H9 (cell line): ENCODE data around the gene ELAC1. TPM values are rescaled to one million over a fixed set of nuclear protein-coding genes. Genes with fewer than 3 reads are reported as not detected.

ENCODE experiments used
- DNase-seq: peaks from one replicate; pipeline ENCODE4 v3.0.0-alpha.2; 2017
- H2AFZ ChIP-seq: one replicate; pipeline ENCODE4 v1.6.1; 2013; ENCODE audit warnings: mild to moderate bottlenecking, low read length, control low read depth, moderate library complexity
- H2AK5ac ChIP-seq: 2 replicates; pipeline ENCODE4 v1.6.1; 2013; ENCODE audit warnings: low read length, control low read depth, mixed read lengths; ENCODE audit not compliant: insufficient read length
- H2BK120ac ChIP-seq: one replicate; pipeline ENCODE4 v1.6.1; 2013; ENCODE audit warnings: low read depth, mild to moderate bottlenecking, low read length, control low read depth, inconsistent platforms; ENCODE audit not compliant: poor library complexity, severe bottlenecking
- H2BK12ac ChIP-seq: 2 replicates; pipeline ENCODE4 v1.6.1; 2013; ENCODE audit warnings: low read length, control low read depth, mixed read lengths, low read depth; ENCODE audit not compliant: insufficient read length
- H2BK15ac ChIP-seq: 2 replicates; pipeline ENCODE4 v1.6.1; 2013; ENCODE audit warnings: low read depth, low read length, control low read depth
- H2BK20ac ChIP-seq: one replicate; pipeline ENCODE4 v1.6.1; 2013; ENCODE audit warnings: low read depth, mild to moderate bottlenecking, low read length, control low read depth, inconsistent platforms; ENCODE audit not compliant: poor library complexity, severe bottlenecking
- H2BK5ac ChIP-seq: 2 replicates; pipeline ENCODE4 v1.6.1; 2013; ENCODE audit warnings: low read length, control low read depth, mixed read lengths; ENCODE audit not compliant: insufficient read length
- H3K14ac ChIP-seq: 2 replicates; pipeline ENCODE4 v1.6.1; 2013; ENCODE audit warnings: low read length, control low read depth; ENCODE audit not compliant: insufficient read depth
- H3K18ac ChIP-seq: 2 replicates; pipeline ENCODE4 v1.6.1; 2013; ENCODE audit warnings: low read depth, mild to moderate bottlenecking, mixed read lengths, low read length, control low read depth; ENCODE audit not compliant: insufficient read length
- H3K23ac ChIP-seq: 2 replicates; pipeline ENCODE4 v1.6.1; 2013; ENCODE audit warnings: low read length, control low read depth, mixed read lengths, low read depth; ENCODE audit not compliant: insufficient read length
- H3K23me2 ChIP-seq: 2 replicates; pipeline ENCODE4 v1.6.1; 2013; ENCODE audit warnings: low read depth, mild to moderate bottlenecking, mixed read lengths, low read length, control low read depth; ENCODE audit not compliant: insufficient read length, poor library complexity, severe bottlenecking
- H3K27ac ChIP-seq: 2 replicates; pipeline ENCODE4 v1.5.1; 2013; ENCODE audit warnings: low read length, control low read depth, mixed read lengths, low read depth; ENCODE audit not compliant: insufficient read length
- H3K27me3 ChIP-seq: 2 replicates; pipeline ENCODE4 v1.6.1; 2013; ENCODE audit warnings: low read length, control low read depth, inconsistent platforms; ENCODE audit not compliant: insufficient read depth
- H3K4ac ChIP-seq: 2 replicates; pipeline ENCODE4 v1.6.1; 2013; ENCODE audit warnings: low read depth, mild to moderate bottlenecking, control low read depth, inconsistent platforms, low read length, moderate library complexity
- H3K4me1 ChIP-seq: 2 replicates; pipeline ENCODE4 v1.6.1; 2013; ENCODE audit warnings: low read length, control low read depth, inconsistent platforms; ENCODE audit not compliant: insufficient read depth
- H3K4me2 ChIP-seq: 2 replicates; pipeline ENCODE4 v1.6.1; 2013; ENCODE audit warnings: low read length, control low read depth, mixed read lengths; ENCODE audit not compliant: insufficient read length, insufficient read depth
- H3K56ac ChIP-seq: 2 replicates; pipeline ENCODE4 v1.6.1; 2013; ENCODE audit warnings: low read depth, mild to moderate bottlenecking, mixed read lengths, low read length, control low read depth; ENCODE audit not compliant: insufficient read length
- H3K79me1 ChIP-seq: 2 replicates; pipeline ENCODE4 v1.6.1; 2013; ENCODE audit warnings: low read depth, mild to moderate bottlenecking, moderate library complexity, low read length, control low read depth, inconsistent platforms; ENCODE audit not compliant: insufficient read depth, poor library complexity, severe bottlenecking
- H3K79me2 ChIP-seq: 2 replicates; pipeline ENCODE4 v1.6.1; 2013; ENCODE audit warnings: low read length, control low read depth, inconsistent platforms; ENCODE audit not compliant: insufficient read depth
- H3K9ac ChIP-seq: 2 replicates; pipeline ENCODE4 v1.6.1; 2013; ENCODE audit warnings: low read length, control low read depth, mixed read lengths; ENCODE audit not compliant: insufficient read length; ENCODE audit errors: extremely low read depth
- H3K9me3 ChIP-seq: one replicate; pipeline ENCODE4 v1.6.1; 2013; ENCODE audit warnings: low read depth, low read length, inconsistent platforms; ENCODE audit not compliant: control insufficient read depth
- H3T11ph ChIP-seq: one replicate; pipeline ENCODE4 v1.6.1; 2013; ENCODE audit warnings: mild to moderate bottlenecking, low read length, control low read depth, inconsistent platforms
- H4K20me1 ChIP-seq: one replicate; pipeline ENCODE4 v1.6.1; 2013; ENCODE audit not compliant: control insufficient read depth, insufficient read length, insufficient read depth
- H4K5ac ChIP-seq: 2 replicates; pipeline ENCODE4 v1.6.1; 2013; ENCODE audit warnings: low read depth, mild to moderate bottlenecking, mixed read lengths, low read length, control low read depth; ENCODE audit not compliant: insufficient read length
- H4K8ac ChIP-seq: replicated peaks from 2 replicates; pipeline ENCODE4 v1.6.1; 2013; ENCODE audit warnings: low read length, control low read depth, mixed read lengths, low read depth; ENCODE audit not compliant: insufficient read length
- H4K91ac ChIP-seq: 2 replicates; pipeline ENCODE4 v1.6.1; 2013; ENCODE audit warnings: low read depth, mild to moderate bottlenecking, moderate library complexity, mixed read lengths, low read length, control low read depth; ENCODE audit not compliant: insufficient read length
- H3K27ac Mint-ChIP-seq, 3 experiments: 2 replicates in 2 of 3; 3 replicates in 1 of 3; pipeline ENCODE4 v1.8.0; 2020 to 2021; ENCODE audit warnings: mixed read lengths in 3 of 3, mild to moderate bottlenecking in 1 of 3, moderate library complexity in 1 of 3
- H3K27me3 Mint-ChIP-seq: 2 replicates; pipeline ENCODE4 v1.8.0; 2021; ENCODE audit warnings: low read depth, mild to moderate bottlenecking, moderate library complexity, mixed read lengths
- H3K36me3 Mint-ChIP-seq, 3 experiments: 2 replicates in 2 of 3; 3 replicates in 1 of 3; pipeline ENCODE4 v1.8.0; 2020 to 2021; ENCODE audit warnings: low read depth in 3 of 3, mixed read lengths in 3 of 3; ENCODE audit not compliant: insufficient read depth in 1 of 3
- H3K4me1 Mint-ChIP-seq, 2 experiments: 2 replicates each; pipeline ENCODE4 v1.8.0; 2020; ENCODE audit warnings: mixed read lengths in 2 of 2
- H3K4me3 Mint-ChIP-seq, 2 experiments: 2 replicates in 1 of 2; 3 replicates in 1 of 2; pipeline ENCODE4 v1.8.0; 2020 to 2021; ENCODE audit warnings: mild to moderate bottlenecking in 2 of 2, mixed read lengths in 2 of 2, moderate library complexity in 1 of 2
- H3K9me3 Mint-ChIP-seq, 2 experiments: 2 replicates in 1 of 2; 3 replicates in 1 of 2; pipeline ENCODE4 v1.8.0; 2020; ENCODE audit warnings: mild to moderate bottlenecking in 2 of 2, mixed read lengths in 2 of 2, moderate library complexity in 1 of 2
- CTCF ChIP-seq: fragments of 200-600 bp; sonication (generic); conservative IDR thresholded peaks from 3 replicates; pipeline ENCODE4 v1.8.0; 2021; ENCODE audit warnings: antibody characterized with exemption, mild to moderate bottlenecking
- total RNA-seq: library from RNA; stranded (reverse); gene quantifications from 2 replicates; pipeline ENCODE4 v1.2.1, GENCODE V29; 2021

The ELAC1 gene
- total RNA-seq, 1 experiment from 2014 or later, result 5.7 TPM

GRCh38 chr18:50926521-50926920 is 41.3 kb upstream of the ELAC1 start:
- no peak overlapping the region for H3K23ac ChIP-seq
- no peaks in the 10 kb centered on the region for H3K27me3 ChIP-seq
- H4K20me1 ChIP-seq, result no peaks in the 10 kb centered on the region
- no peak overlapping the region for H4K5ac ChIP-seq
- H3K27ac ChIP-seq, result no peak overlapping the region
- H3K23me2 ChIP-seq, result no peaks in the 10 kb centered on the region
- no peak overlapping the region for H3K4ac ChIP-seq
- H3K9me3 ChIP-seq, result no peaks in the 10 kb centered on the region
- TF ChIP-seq CTCF, result no peak
- no peak overlapping the region for H3K4me3 Mint-ChIP-seq
- no peak overlapping the region for H3K27ac Mint-ChIP-seq
- no peak overlapping the region for H2BK15ac ChIP-seq
- H3K9me3 Mint-ChIP-seq, result peaks cover 20% of the 10 kb centered on the region in 2 experiments
- H3K14ac ChIP-seq, result no peak overlapping the region
- no peaks in the 10 kb centered on the region for H3K79me2 ChIP-seq
- H3K4me1 ChIP-seq, result no peaks in the 10 kb centered on the region
- H3K18ac ChIP-seq, result no peak overlapping the region
- H2AK5ac ChIP-seq, result no peak overlapping the region
- peaks cover 51 to 76% (median 76%) of the 10 kb centered on the region in 3 experiments for H3K36me3 Mint-ChIP-seq
- DNase-seq, result no peak
- H4K8ac ChIP-seq, result no peak overlapping the region
- H2AFZ ChIP-seq, result no peak overlapping the region
- H2BK120ac ChIP-seq, result no peak overlapping the region
- no peak overlapping the region for H3K56ac ChIP-seq
- H2BK20ac ChIP-seq, result no peak overlapping the region
- H3K4me1 Mint-ChIP-seq, result no peaks in the 10 kb centered on the region
- H4K91ac ChIP-seq, result no peak overlapping the region
- no peak overlapping the region for H3K9ac ChIP-seq
- no peak overlapping the region for H3T11ph ChIP-seq
- H3K79me1 ChIP-seq, result no peaks in the 10 kb centered on the region
- H3K4me2 ChIP-seq, result no peak overlapping the region
- H2BK5ac ChIP-seq, result no peak overlapping the region
- H2BK12ac ChIP-seq, result no peak overlapping the region
- H3K27me3 Mint-ChIP-seq, result no peaks in the 10 kb centered on the region
